H9 (cell line): Measurements from ENCODE around the gene GRID2. TPM values are rescaled to one million over a fixed set of nuclear protein-coding genes. Genes with fewer than 3 reads are reported as not detected.

ENCODE experiments used
- DNase-seq: peaks from one replicate; pipeline ENCODE4 v3.0.0-alpha.2; 2017
- H2AFZ ChIP-seq: one replicate; pipeline ENCODE4 v1.6.1; 2013; ENCODE audit warnings: mild to moderate bottlenecking, low read length, control low read depth, moderate library complexity
- H2AK5ac ChIP-seq: 2 replicates; pipeline ENCODE4 v1.6.1; 2013; ENCODE audit warnings: low read length, control low read depth, mixed read lengths; ENCODE audit not compliant: insufficient read length
- H2BK120ac ChIP-seq: one replicate; pipeline ENCODE4 v1.6.1; 2013; ENCODE audit warnings: low read depth, mild to moderate bottlenecking, low read length, control low read depth, inconsistent platforms; ENCODE audit not compliant: poor library complexity, severe bottlenecking
- H2BK12ac ChIP-seq: 2 replicates; pipeline ENCODE4 v1.6.1; 2013; ENCODE audit warnings: low read length, control low read depth, mixed read lengths, low read depth; ENCODE audit not compliant: insufficient read length
- H2BK15ac ChIP-seq: 2 replicates; pipeline ENCODE4 v1.6.1; 2013; ENCODE audit warnings: low read depth, low read length, control low read depth
- H2BK20ac ChIP-seq: one replicate; pipeline ENCODE4 v1.6.1; 2013; ENCODE audit warnings: low read depth, mild to moderate bottlenecking, low read length, control low read depth, inconsistent platforms; ENCODE audit not compliant: poor library complexity, severe bottlenecking
- H2BK5ac ChIP-seq: 2 replicates; pipeline ENCODE4 v1.6.1; 2013; ENCODE audit warnings: low read length, control low read depth, mixed read lengths; ENCODE audit not compliant: insufficient read length
- H3K14ac ChIP-seq: 2 replicates; pipeline ENCODE4 v1.6.1; 2013; ENCODE audit warnings: low read length, control low read depth; ENCODE audit not compliant: insufficient read depth
- H3K18ac ChIP-seq: 2 replicates; pipeline ENCODE4 v1.6.1; 2013; ENCODE audit warnings: low read depth, mild to moderate bottlenecking, mixed read lengths, low read length, control low read depth; ENCODE audit not compliant: insufficient read length
- H3K23ac ChIP-seq: 2 replicates; pipeline ENCODE4 v1.6.1; 2013; ENCODE audit warnings: low read length, control low read depth, mixed read lengths, low read depth; ENCODE audit not compliant: insufficient read length
- H3K23me2 ChIP-seq: 2 replicates; pipeline ENCODE4 v1.6.1; 2013; ENCODE audit warnings: low read depth, mild to moderate bottlenecking, mixed read lengths, low read length, control low read depth; ENCODE audit not compliant: insufficient read length, poor library complexity, severe bottlenecking
- H3K27ac ChIP-seq: 2 replicates; pipeline ENCODE4 v1.5.1; 2013; ENCODE audit warnings: low read length, control low read depth, mixed read lengths, low read depth; ENCODE audit not compliant: insufficient read length
- H3K27me3 ChIP-seq: 2 replicates; pipeline ENCODE4 v1.6.1; 2013; ENCODE audit warnings: low read length, control low read depth, inconsistent platforms; ENCODE audit not compliant: insufficient read depth
- H3K4ac ChIP-seq: 2 replicates; pipeline ENCODE4 v1.6.1; 2013; ENCODE audit warnings: low read depth, mild to moderate bottlenecking, control low read depth, inconsistent platforms, low read length, moderate library complexity
- H3K4me1 ChIP-seq: 2 replicates; pipeline ENCODE4 v1.6.1; 2013; ENCODE audit warnings: low read length, control low read depth, inconsistent platforms; ENCODE audit not compliant: insufficient read depth
- H3K4me2 ChIP-seq: 2 replicates; pipeline ENCODE4 v1.6.1; 2013; ENCODE audit warnings: low read length, control low read depth, mixed read lengths; ENCODE audit not compliant: insufficient read length, insufficient read depth
- H3K56ac ChIP-seq: 2 replicates; pipeline ENCODE4 v1.6.1; 2013; ENCODE audit warnings: low read depth, mild to moderate bottlenecking, mixed read lengths, low read length, control low read depth; ENCODE audit not compliant: insufficient read length
- H3K79me1 ChIP-seq: 2 replicates; pipeline ENCODE4 v1.6.1; 2013; ENCODE audit warnings: low read depth, mild to moderate bottlenecking, moderate library complexity, low read length, control low read depth, inconsistent platforms; ENCODE audit not compliant: insufficient read depth, poor library complexity, severe bottlenecking
- H3K79me2 ChIP-seq: 2 replicates; pipeline ENCODE4 v1.6.1; 2013; ENCODE audit warnings: low read length, control low read depth, inconsistent platforms; ENCODE audit not compliant: insufficient read depth
- H3K9ac ChIP-seq: 2 replicates; pipeline ENCODE4 v1.6.1; 2013; ENCODE audit warnings: low read length, control low read depth, mixed read lengths; ENCODE audit not compliant: insufficient read length; ENCODE audit errors: extremely low read depth
- H3K9me3 ChIP-seq: one replicate; pipeline ENCODE4 v1.6.1; 2013; ENCODE audit warnings: low read depth, low read length, inconsistent platforms; ENCODE audit not compliant: control insufficient read depth
- H3T11ph ChIP-seq: one replicate; pipeline ENCODE4 v1.6.1; 2013; ENCODE audit warnings: mild to moderate bottlenecking, low read length, control low read depth, inconsistent platforms
- H4K20me1 ChIP-seq: one replicate; pipeline ENCODE4 v1.6.1; 2013; ENCODE audit not compliant: control insufficient read depth, insufficient read length, insufficient read depth
- H4K5ac ChIP-seq: 2 replicates; pipeline ENCODE4 v1.6.1; 2013; ENCODE audit warnings: low read depth, mild to moderate bottlenecking, mixed read lengths, low read length, control low read depth; ENCODE audit not compliant: insufficient read length
- H4K8ac ChIP-seq: replicated peaks from 2 replicates; pipeline ENCODE4 v1.6.1; 2013; ENCODE audit warnings: low read length, control low read depth, mixed read lengths, low read depth; ENCODE audit not compliant: insufficient read length
- H4K91ac ChIP-seq: 2 replicates; pipeline ENCODE4 v1.6.1; 2013; ENCODE audit warnings: low read depth, mild to moderate bottlenecking, moderate library complexity, mixed read lengths, low read length, control low read depth; ENCODE audit not compliant: insufficient read length
- H3K27ac Mint-ChIP-seq, 3 experiments: 2 replicates in 2 of 3; 3 replicates in 1 of 3; pipeline ENCODE4 v1.8.0; 2020 to 2021; ENCODE audit warnings: mixed read lengths in 3 of 3, mild to moderate bottlenecking in 1 of 3, moderate library complexity in 1 of 3
- H3K27me3 Mint-ChIP-seq: 2 replicates; pipeline ENCODE4 v1.8.0; 2021; ENCODE audit warnings: low read depth, mild to moderate bottlenecking, moderate library complexity, mixed read lengths
- H3K36me3 Mint-ChIP-seq, 3 experiments: 2 replicates in 2 of 3; 3 replicates in 1 of 3; pipeline ENCODE4 v1.8.0; 2020 to 2021; ENCODE audit warnings: low read depth in 3 of 3, mixed read lengths in 3 of 3; ENCODE audit not compliant: insufficient read depth in 1 of 3
- H3K4me1 Mint-ChIP-seq, 2 experiments: 2 replicates each; pipeline ENCODE4 v1.8.0; 2020; ENCODE audit warnings: mixed read lengths in 2 of 2
- H3K4me3 Mint-ChIP-seq, 2 experiments: 2 replicates in 1 of 2; 3 replicates in 1 of 2; pipeline ENCODE4 v1.8.0; 2020 to 2021; ENCODE audit warnings: mild to moderate bottlenecking in 2 of 2, mixed read lengths in 2 of 2, moderate library complexity in 1 of 2
- H3K9me3 Mint-ChIP-seq, 2 experiments: 2 replicates in 1 of 2; 3 replicates in 1 of 2; pipeline ENCODE4 v1.8.0; 2020; ENCODE audit warnings: mild to moderate bottlenecking in 2 of 2, mixed read lengths in 2 of 2, moderate library complexity in 1 of 2
- WGBS: extraction: QIAGEN DNeasy Blood & Tissue Kit; methylation state at CpG from one replicate; pipeline ENCODE4 v1.1.7; 2013; ENCODE audit warnings: missing lambda C conversion rate, low lambda C conversion rate, mixed read lengths; ENCODE audit not compliant: insufficient read length; ENCODE audit errors: extremely low coverage; 5-methylcytosine and 5-hydroxymethylcytosine counted together
- total RNA-seq: library from RNA; stranded (reverse); gene quantifications from 2 replicates; pipeline ENCODE4 v1.2.1, GENCODE V29; 2021
- TF ChIP-seq, protein P1 (sequence below): fragments of 200-600 bp; sonication (generic); conservative IDR thresholded peaks from 3 replicates; pipeline ENCODE4 v1.8.0; 2021; ENCODE audit warnings: antibody characterized with exemption, mild to moderate bottlenecking

The GRID2 gene
- total RNA-seq, 1 experiment from 2014 or later = 21.8 TPM

DNA sequence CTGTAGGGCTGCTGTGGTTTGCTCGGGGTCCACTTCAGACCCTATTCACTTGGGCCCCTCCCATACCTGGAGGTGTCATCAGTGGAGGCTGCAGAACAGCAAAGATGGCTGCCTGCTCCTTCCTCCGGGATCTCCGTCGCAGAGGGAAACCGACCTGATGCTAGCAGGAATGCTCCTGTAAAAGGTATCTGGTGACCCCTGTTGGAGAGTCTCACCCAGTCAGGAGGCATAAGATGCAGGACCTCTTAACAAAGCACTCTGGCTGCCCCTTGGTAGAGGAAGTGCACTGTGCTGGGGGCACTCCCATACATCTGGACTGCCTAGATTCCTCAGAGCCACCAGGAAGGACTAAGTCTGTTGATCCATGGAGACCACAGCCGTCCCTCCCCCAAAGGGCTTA, 296.9 kb downstream of the GRID2 start:
- Histone ChIP-seq H3K27me3 (no peaks in the 10 kb centered on the region), H3K23ac (no peak overlapping the region), H3K23me2 (no peaks in the 10 kb centered on the region), H2BK5ac (no peak overlapping the region), H3K79me2 (no peaks in the 10 kb centered on the region), H2AK5ac (no peak overlapping the region), H3K4me1 (no peaks in the 10 kb centered on the region), H2AFZ (no peak overlapping the region), H3K56ac (no peak overlapping the region), H4K5ac (no peak overlapping the region), H2BK15ac (no peak overlapping the region), H3K79me1 (no peaks in the 10 kb centered on the region), H3K9ac (no peak overlapping the region), H2BK120ac (no peak overlapping the region), H4K20me1 (no peaks in the 10 kb centered on the region), H3K18ac (no peak overlapping the region), H3K4ac (no peak overlapping the region), H4K8ac (no peak overlapping the region), H3T11ph (no peak overlapping the region), H4K91ac (no peak overlapping the region), H2BK12ac (no peak overlapping the region), H3K14ac (no peak overlapping the region), H3K9me3 (no peaks in the 10 kb centered on the region), H3K27ac (no peak overlapping the region), H2BK20ac (no peak overlapping the region), H3K4me2 (no peak overlapping the region)
- WGBS = no CpG with 5 or more reads among the region's 6 CpGs
- no peak overlapping the region for H3K4me3 Mint-ChIP-seq
- peaks cover 6 to 7% of the 10 kb centered on the region in 2 experiments; a peak in 3 of 4 replicates for H3K4me1 Mint-ChIP-seq
- H3K36me3 Mint-ChIP-seq = peaks cover 10 to 38% (median 20%) of the 10 kb centered on the region in 3 experiments; a peak in 6 of 7 replicates
- H3K27ac Mint-ChIP-seq = peak overlapping the region in 1 of 3 experiments; percentile 68; a peak in 1 of 7 replicates
- H3K27me3 Mint-ChIP-seq = no peaks in the 10 kb centered on the region
- H3K9me3 Mint-ChIP-seq = no peaks in the 10 kb centered on the region
- peak; percentile 67 for DNase-seq
- TF ChIP-seq, protein P1, sequence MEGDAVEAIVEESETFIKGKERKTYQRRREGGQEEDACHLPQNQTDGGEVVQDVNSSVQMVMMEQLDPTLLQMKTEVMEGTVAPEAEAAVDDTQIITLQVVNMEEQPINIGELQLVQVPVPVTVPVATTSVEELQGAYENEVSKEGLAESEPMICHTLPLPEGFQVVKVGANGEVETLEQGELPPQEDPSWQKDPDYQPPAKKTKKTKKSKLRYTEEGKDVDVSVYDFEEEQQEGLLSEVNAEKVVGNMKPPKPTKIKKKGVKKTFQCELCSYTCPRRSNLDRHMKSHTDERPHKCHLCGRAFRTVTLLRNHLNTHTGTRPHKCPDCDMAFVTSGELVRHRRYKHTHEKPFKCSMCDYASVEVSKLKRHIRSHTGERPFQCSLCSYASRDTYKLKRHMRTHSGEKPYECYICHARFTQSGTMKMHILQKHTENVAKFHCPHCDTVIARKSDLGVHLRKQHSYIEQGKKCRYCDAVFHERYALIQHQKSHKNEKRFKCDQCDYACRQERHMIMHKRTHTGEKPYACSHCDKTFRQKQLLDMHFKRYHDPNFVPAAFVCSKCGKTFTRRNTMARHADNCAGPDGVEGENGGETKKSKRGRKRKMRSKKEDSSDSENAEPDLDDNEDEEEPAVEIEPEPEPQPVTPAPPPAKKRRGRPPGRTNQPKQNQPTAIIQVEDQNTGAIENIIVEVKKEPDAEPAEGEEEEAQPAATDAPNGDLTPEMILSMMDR = peak; percentile 59; the same call in 2 of the 3 replicates
